ENCODE results near the gene LRRC56. TPM values are rescaled to one million over a fixed set of nuclear protein-coding genes. Genes with fewer than 3 reads are reported as not detected.

The LRRC56 gene
- total and polyA plus RNA-seq, 8 donors, result 1.8 to 4.7 (median 2.9) TPM

- Histone ChIP-seq H3K4me1 (peaks cover 16 to 51% of the 10 kb centered on the region in 2 donors), H3K9me3 (no peaks in the 10 kb centered on the region), H3K27ac (no peak overlapping the region), H3K36me3 (peaks cover 0 to 11% of the 10 kb centered on the region in 2 donors), H3K4me3 (no peak overlapping the region), H3K27me3 (peaks cover 28 to 63% of the 10 kb centered on the region in 2 donors)
- TF ChIP-seq, protein P1, sequence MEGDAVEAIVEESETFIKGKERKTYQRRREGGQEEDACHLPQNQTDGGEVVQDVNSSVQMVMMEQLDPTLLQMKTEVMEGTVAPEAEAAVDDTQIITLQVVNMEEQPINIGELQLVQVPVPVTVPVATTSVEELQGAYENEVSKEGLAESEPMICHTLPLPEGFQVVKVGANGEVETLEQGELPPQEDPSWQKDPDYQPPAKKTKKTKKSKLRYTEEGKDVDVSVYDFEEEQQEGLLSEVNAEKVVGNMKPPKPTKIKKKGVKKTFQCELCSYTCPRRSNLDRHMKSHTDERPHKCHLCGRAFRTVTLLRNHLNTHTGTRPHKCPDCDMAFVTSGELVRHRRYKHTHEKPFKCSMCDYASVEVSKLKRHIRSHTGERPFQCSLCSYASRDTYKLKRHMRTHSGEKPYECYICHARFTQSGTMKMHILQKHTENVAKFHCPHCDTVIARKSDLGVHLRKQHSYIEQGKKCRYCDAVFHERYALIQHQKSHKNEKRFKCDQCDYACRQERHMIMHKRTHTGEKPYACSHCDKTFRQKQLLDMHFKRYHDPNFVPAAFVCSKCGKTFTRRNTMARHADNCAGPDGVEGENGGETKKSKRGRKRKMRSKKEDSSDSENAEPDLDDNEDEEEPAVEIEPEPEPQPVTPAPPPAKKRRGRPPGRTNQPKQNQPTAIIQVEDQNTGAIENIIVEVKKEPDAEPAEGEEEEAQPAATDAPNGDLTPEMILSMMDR (IDR thresholded peaks at IDR 0.05), result no peak
- peak in 1 of 4 donors; percentile 74 for DNase-seq
- ATAC-seq, result no peak
- intact Hi-C loops (cut with DNase I), result no loop called here
Observed at GRCh38 chr11:558503-558902, 21.2 kb downstream of the LRRC56 start.

DNA sequence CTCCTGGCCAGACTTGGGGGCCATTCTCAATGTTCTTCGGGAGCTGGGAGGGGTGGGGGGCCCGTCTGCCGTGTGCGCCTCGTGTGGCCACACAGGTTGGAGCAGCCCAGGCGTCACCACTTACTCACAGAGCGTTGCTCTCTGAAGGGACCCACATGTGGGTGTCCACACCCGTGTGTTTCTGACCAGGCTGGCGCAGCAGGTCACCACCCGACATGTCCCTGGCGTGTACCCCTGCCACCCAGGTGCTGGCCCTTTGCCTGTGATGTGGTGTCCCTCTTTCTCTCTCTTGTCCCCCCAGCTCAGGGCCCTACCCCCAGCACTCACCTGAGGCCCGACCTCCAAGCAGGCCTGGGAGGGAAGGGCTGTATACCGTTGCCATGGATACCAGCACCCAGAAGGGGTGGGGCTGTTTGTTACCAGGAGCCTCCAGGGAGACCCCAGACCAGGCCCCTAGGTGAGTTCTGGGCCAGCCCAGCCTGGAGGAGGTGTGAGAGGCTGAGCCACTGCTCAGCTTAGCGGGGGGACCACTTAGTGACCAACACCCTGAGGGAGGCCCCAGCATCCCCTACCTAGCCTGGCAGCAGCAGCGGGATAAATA, 21.8 kb downstream of the LRRC56 start:
- DNase-seq (no peak), ATAC-seq (no peak)
- H3K27ac ChIP-seq, result no peak overlapping the region
- peaks cover 0 to 13% of the 10 kb centered on the region in 2 donors for H3K36me3 ChIP-seq
- peaks cover 15 to 50% of the 10 kb centered on the region in 2 donors for H3K4me1 ChIP-seq
- intact Hi-C loops (cut with DNase I), result no loop called here
- peaks cover 26 to 57% of the 10 kb centered on the region in 2 donors for H3K27me3 ChIP-seq
- TF ChIP-seq, protein P1 (IDR thresholded peaks at IDR 0.05), result no peak
- H3K9me3 ChIP-seq, result no peaks in the 10 kb centered on the region
- no peak overlapping the region for H3K4me3 ChIP-seq

GRCh38 chr11:559712-560304, 22.5 kb downstream of the LRRC56 start:
- intact Hi-C loops (cut with DNase I), result no loop called here
- no peak for ATAC-seq
- peak overlapping the region; percentile 77 to 84 for H3K27ac ChIP-seq
- H3K4me1 ChIP-seq, result peaks cover 8 to 43% of the 10 kb centered on the region in 2 donors
- DNase-seq, result peak in 1 of 4 donors; percentile 79
- TF ChIP-seq, protein P1 (IDR thresholded peaks at IDR 0.05), result no peak
- peaks cover 22 to 50% of the 10 kb centered on the region in 2 donors for H3K27me3 ChIP-seq
- peaks cover 0 to 13% of the 10 kb centered on the region in 2 donors for H3K36me3 ChIP-seq
- H3K4me3 ChIP-seq, result peak overlapping the region; percentile 84 to 89
- H3K9me3 ChIP-seq, result no peaks in the 10 kb centered on the region

- TF ChIP-seq, protein P1 (IDR thresholded peaks at IDR 0.05), result no peak
- peak within 1 kb of the TSS; percentile 84 to 89 for H3K4me3 ChIP-seq
- peak in 3 of 4 donors; percentile 87 to 95 (median 92) for DNase-seq
- H3K36me3 ChIP-seq, result peaks cover 0 to 13% of the 10 kb centered on the region in 2 donors
- no peaks in the 10 kb centered on the region for H3K9me3 ChIP-seq
- peak within 1 kb of the TSS; percentile 77 to 84 for H3K27ac ChIP-seq
- peaks cover 7 to 37% of the 10 kb centered on the region in 2 donors for H3K4me1 ChIP-seq
- peaks cover 18 to 42% of the 10 kb centered on the region in 2 donors for H3K27me3 ChIP-seq
- peak; percentile 89 for ATAC-seq
- intact Hi-C loops (cut with DNase I), result no loop called here
Observed at GRCh38 chr11:560305-561147, 23.2 kb downstream of the LRRC56 start, which contains the start of the genes LMNTD2 and RASSF7. LMNTD2 (minus strand) TSS chr11:560738; CDS start chr11:560716, 22 bp downstream. RASSF7 (plus strand) TSS chr11:560970; CDS start chr11:561769, 799 bp downstream.
